Erythroblast (primary cell): ENCODE results near the gene MED22.

ENCODE experiments used
- GATA1 ChIP-seq: IDR thresholded peaks from 2 replicates; pipeline ENCODE4 v1.6.1; 2011; ENCODE audit warnings: low read depth, mild to moderate bottlenecking, control low read depth, low read length, moderate library complexity
- POLR2A ChIP-seq: IDR thresholded peaks from 2 replicates; pipeline ENCODE4 v1.6.1; 2011; ENCODE audit warnings: mild to moderate bottlenecking, low read length

DNA sequence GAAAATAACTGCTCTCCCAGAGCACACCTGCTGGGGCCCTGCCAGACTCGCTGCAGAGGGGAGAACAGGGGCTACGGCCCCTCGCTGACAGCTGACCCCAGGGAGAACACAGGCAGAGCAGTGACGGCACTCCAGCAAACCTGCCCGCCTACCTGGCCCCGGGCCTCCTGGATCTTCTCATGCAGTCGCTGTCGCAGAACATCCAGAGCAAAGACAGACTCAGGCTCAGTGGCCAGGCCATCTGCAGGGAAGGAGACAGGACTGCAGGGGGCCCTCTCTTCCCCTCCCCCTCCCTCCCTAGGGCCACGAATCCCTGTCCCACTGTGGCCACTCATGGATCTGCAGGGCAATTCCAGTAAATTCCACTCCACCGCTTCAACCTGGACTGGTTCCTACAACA is 14.4 kb downstream of the MED22 start:
- TF ChIP-seq POLR2A (no peak), GATA1 (no peak)
